ENCODE results near the gene PACSIN3. TPM values are rescaled to one million over a fixed set of nuclear protein-coding genes. Genes with fewer than 3 reads are reported as not detected.
"Not testable (repeated sequence)": the region's sequence is repeated elsewhere in the genome, so short reads cannot be mapped to it uniquely, and the experiment has no call there.

PACSIN3 gene
- total RNA-seq, 1 experiment from 2014 or later: 19.2 TPM

- not testable (repeated sequence) for DNase-seq (ENCODE audit: extremely low read depth, low read depth)
Observed at GRCh38 chr11:47198161-47198560, 11.9 kb upstream of the PACSIN3 start.

GRCh38 chr11:47192111-47192510, 5.9 kb upstream of the PACSIN3 start:
- no peak for DNase-seq (ENCODE audit: extremely low read depth, low read depth)

GRCh38 chr11:47191137-47191536, 4.9 kb upstream of the PACSIN3 start:
- not testable (repeated sequence) for DNase-seq (ENCODE audit: extremely low read depth, low read depth)

GRCh38 chr11:47189100-47189834, 3.0 kb upstream of the PACSIN3 start:
- peak; percentile 73 for DNase-seq (ENCODE audit: extremely low read depth, low read depth)

- no peak for DNase-seq (ENCODE audit: extremely low read depth, low read depth)
Observed at GRCh38 chr11:47188259-47188658, 2.0 kb upstream of the PACSIN3 start.

GRCh38 chr11:47187723-47188122, 1.5 kb upstream of the PACSIN3 start:
- no peak for DNase-seq (ENCODE audit: extremely low read depth, low read depth)

- peak; percentile 52 for DNase-seq (ENCODE audit: extremely low read depth, low read depth)
Observed at GRCh38 chr11:47186700-47187695, 764 bp upstream of the PACSIN3 start.

- DNase-seq (ENCODE audit: extremely low read depth, low read depth): no peak
Observed at GRCh38 chr11:47185305-47186075, 744 bp downstream of the PACSIN3 start.

GRCh38 chr11:47184711-47185304, 1.4 kb downstream of the PACSIN3 start:
- no peak for DNase-seq (ENCODE audit: extremely low read depth, low read depth)

GRCh38 chr11:47183969-47184368, 2.3 kb downstream of the PACSIN3 start:
- DNase-seq (ENCODE audit: extremely low read depth, low read depth): no peak

GRCh38 chr11:47183031-47183856, 3.0 kb downstream of the PACSIN3 start:
- DNase-seq (ENCODE audit: extremely low read depth, low read depth): no peak

- DNase-seq (ENCODE audit: extremely low read depth, low read depth): no peak
Observed at GRCh38 chr11:47182380-47182779, 3.9 kb downstream of the PACSIN3 start.

GRCh38 chr11:47181271-47181670, 5.0 kb downstream of the PACSIN3 start:
- DNase-seq (ENCODE audit: extremely low read depth, low read depth): no peak

GRCh38 chr11:47180006-47180787, 6.0 kb downstream of the PACSIN3 start:
- no peak for DNase-seq (ENCODE audit: extremely low read depth, low read depth)

GRCh38 chr11:47179655-47179991, 6.6 kb downstream of the PACSIN3 start:
- DNase-seq (ENCODE audit: extremely low read depth, low read depth): peak; percentile 37

GRCh38 chr11:47178737-47179654, 7.2 kb downstream of the PACSIN3 start:
- DNase-seq (ENCODE audit: extremely low read depth, low read depth): no peak

- no peak for DNase-seq (ENCODE audit: extremely low read depth, low read depth)
Observed at GRCh38 chr11:47178316-47178715, 7.9 kb downstream of the PACSIN3 start.

- DNase-seq (ENCODE audit: extremely low read depth, low read depth): no peak
Observed at GRCh38 chr11:47177846-47178245, 8.4 kb downstream of the PACSIN3 start.
